Naive B cell (primary cell): ENCODE results near the gene LDAF1. TPM values are rescaled to one million over a fixed set of nuclear protein-coding genes. Genes with fewer than 3 reads are reported as not detected.
"Not testable (repeated sequence)": the region's sequence is repeated elsewhere in the genome, so short reads cannot be mapped to it uniquely, and the experiment has no call there.

Experiments
- ATAC-seq, 2 donors: fragments of 150-1000 bp; cut with Tn5 transposase; 2 replicates each; pipeline ENCODE4 v1.10.0; 2021; ENCODE audit warnings: low read depth in 2 of 2, mild to moderate bottlenecking in 2 of 2, moderate library complexity in 2 of 2
- DNase-seq: peaks from one replicate; pipeline ENCODE4 v3.0.0; 2022
- H3K27ac Mint-ChIP-seq, 6 donors: one replicate each; pipeline ENCODE4 v1.8.0; 2020 to 2022; ENCODE audit warnings: mild to moderate bottlenecking in 6 of 6, mixed read lengths in 6 of 6, moderate library complexity in 5 of 6, inconsistent platforms in 2 of 6
- H3K27me3 Mint-ChIP-seq, 3 donors: one replicate each; pipeline ENCODE4 v1.8.0; 2021 to 2022; ENCODE audit warnings: mixed read lengths in 3 of 3, mild to moderate bottlenecking in 1 of 3
- H3K36me3 Mint-ChIP-seq, 2 donors: one replicate each; pipeline ENCODE4 v1.8.0; 2020 to 2022; ENCODE audit warnings: mixed read lengths in 2 of 2, inconsistent platforms in 1 of 2, mild to moderate bottlenecking in 1 of 2
- H3K4me1 Mint-ChIP-seq, 3 donors: one replicate each; pipeline ENCODE4 v1.8.0; 2020 to 2022; ENCODE audit warnings: mixed read lengths in 3 of 3, inconsistent platforms in 1 of 3, mild to moderate bottlenecking in 1 of 3, moderate library complexity in 1 of 3
- H3K4me3 Mint-ChIP-seq, 8 donors: one replicate each; pipeline ENCODE4 v1.8.0; 2020 to 2022; ENCODE audit warnings: mild to moderate bottlenecking in 8 of 8, mixed read lengths in 8 of 8, moderate library complexity in 8 of 8, inconsistent platforms in 2 of 8
- H3K9me3 Mint-ChIP-seq, 7 donors: one replicate each; pipeline ENCODE4 v1.8.0; 2020 to 2022; ENCODE audit warnings: mixed read lengths in 7 of 7, mild to moderate bottlenecking in 5 of 7, inconsistent platforms in 2 of 7, moderate library complexity in 1 of 7
- polyA plus RNA-seq, 6 donors: library from polyadenylated mRNA; unstranded; fragments of 300-500 nt; fragmentation: Illumina TruSeq; gene quantifications; one replicate each; pipeline ENCODE4 v1.2.3, GENCODE V29; 2021; ENCODE audit warnings: low read depth in 6 of 6

Gene LDAF1
- polyA plus RNA-seq, 6 donors from 2014 or later: 18.3 to 30.6 (median 22.0) TPM

DNA sequence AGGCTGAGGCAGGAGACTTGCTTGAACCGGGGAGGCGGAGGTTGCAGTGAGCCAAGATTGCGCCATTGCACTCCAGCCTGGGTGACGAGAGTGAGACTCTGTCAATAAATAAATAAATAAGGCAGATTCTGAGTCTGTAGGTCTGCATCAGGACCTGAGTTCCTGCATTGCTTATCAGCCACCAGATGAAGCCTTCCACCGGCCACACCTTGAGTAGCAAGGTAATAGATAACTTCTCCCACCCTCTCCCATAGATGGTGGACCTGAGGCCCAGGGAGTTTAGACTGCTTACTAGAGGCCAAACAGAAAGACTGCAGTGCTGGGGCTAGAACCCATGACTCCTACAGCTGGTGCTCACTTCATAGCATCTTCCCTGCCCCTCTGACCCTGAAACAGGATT is 30.8 kb downstream of the LDAF1 start:
- H3K27me3 Mint-ChIP-seq: no peaks in the 10 kb centered on the region
- peaks cover 4 to 23% (median 15%) of the 10 kb centered on the region in 7 donors for H3K9me3 Mint-ChIP-seq
- H3K27ac Mint-ChIP-seq: no peak overlapping the region
- peaks cover 13 to 19% (median 16%) of the 10 kb centered on the region in 3 donors for H3K4me1 Mint-ChIP-seq
- H3K36me3 Mint-ChIP-seq: peaks cover 9% of the 10 kb centered on the region in 2 donors
- peak overlapping the region in 1 of 8 donors; percentile 89 for H3K4me3 Mint-ChIP-seq
- ATAC-seq (no peak), DNase-seq (no peak)

GRCh38 chr16:21190013-21190412 is 31.5 kb downstream of the LDAF1 start:
- Mint-ChIP-seq H3K4me3 (no peak overlapping the region), H3K27me3 (peaks cover 0 to 6% (median 3%) of the 10 kb centered on the region in 3 donors), H3K4me1 (peaks cover 12 to 15% (median 13%) of the 10 kb centered on the region in 3 donors), H3K36me3 (peaks cover 2% of the 10 kb centered on the region in 2 donors), H3K9me3 (peaks cover 0 to 16% (median 8%) of the 10 kb centered on the region in 7 donors), H3K27ac (no peak overlapping the region)
- no peak for ATAC-seq
- no peak for DNase-seq

DNA sequence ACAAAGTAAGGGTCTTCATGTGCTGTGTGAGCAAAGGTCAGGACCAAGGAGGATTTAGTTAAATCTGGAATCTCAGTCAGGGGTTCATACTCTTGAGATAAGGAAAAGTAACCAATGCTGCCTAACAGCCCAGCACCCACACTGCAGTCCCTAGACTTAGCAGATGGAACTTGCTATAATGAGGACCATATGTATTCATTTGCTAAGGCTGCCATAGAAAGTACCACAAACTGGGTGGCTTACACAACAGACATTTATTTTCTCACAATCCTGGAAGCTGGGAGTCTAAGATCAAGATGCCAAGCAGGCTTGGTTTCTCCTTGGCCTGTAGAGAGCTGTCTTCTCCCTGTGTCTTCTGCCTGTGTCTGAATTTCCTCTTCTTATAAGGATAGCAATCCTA is 32.1 kb downstream of the LDAF1 start:
- Mint-ChIP-seq H3K36me3 (no peaks in the 10 kb centered on the region), H3K9me3 (peaks cover 0 to 10% (median 5%) of the 10 kb centered on the region in 7 donors), H3K27ac (no peak overlapping the region), H3K4me1 (peaks cover 11 to 20% (median 15%) of the 10 kb centered on the region in 3 donors), H3K27me3 (peaks cover 0 to 7% (median 3%) of the 10 kb centered on the region in 3 donors), H3K4me3 (no peak overlapping the region)
- DNase-seq: no peak
- ATAC-seq: no peak

DNA sequence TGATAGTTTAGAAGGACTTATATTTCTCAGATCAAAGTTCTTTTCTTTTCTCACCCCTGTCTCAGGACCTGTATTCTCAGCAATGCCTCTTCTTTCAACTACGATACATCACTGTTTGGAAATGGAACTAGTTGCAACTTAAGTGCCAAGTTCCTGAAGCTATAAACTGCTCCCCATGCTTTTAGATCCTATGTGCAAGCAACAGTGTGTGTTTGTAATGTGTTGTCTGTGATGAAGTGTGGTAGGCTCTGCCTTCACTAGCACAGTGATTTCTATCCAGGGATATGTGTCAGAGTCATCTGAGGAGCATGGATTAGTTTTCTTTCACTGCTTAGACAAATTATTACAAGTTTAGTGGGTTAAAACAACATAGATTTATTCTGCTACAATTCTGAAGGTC is 34.5 kb downstream of the LDAF1 start:
- peaks cover 16 to 29% (median 24%) of the 10 kb centered on the region in 3 donors for H3K4me1 Mint-ChIP-seq
- peaks cover 0 to 6% (median 0%) of the 10 kb centered on the region in 7 donors for H3K9me3 Mint-ChIP-seq
- H3K27ac Mint-ChIP-seq: no peak overlapping the region
- ATAC-seq (no peak), DNase-seq (no peak)
- H3K27me3 Mint-ChIP-seq: peaks cover 5 to 8% (median 7%) of the 10 kb centered on the region in 3 donors
- H3K4me3 Mint-ChIP-seq: no peak overlapping the region
- no peaks in the 10 kb centered on the region for H3K36me3 Mint-ChIP-seq

GRCh38 chr16:21194771-21195301 is 36.4 kb downstream of the LDAF1 start:
- Mint-ChIP-seq H3K27ac (peak overlapping the region in 1 of 6 donors; percentile 39), H3K4me3 (no peak overlapping the region), H3K36me3 (no peaks in the 10 kb centered on the region), H3K27me3 (peaks cover 16 to 22% (median 21%) of the 10 kb centered on the region in 3 donors), H3K4me1 (peaks cover 7 to 22% (median 20%) of the 10 kb centered on the region in 3 donors), H3K9me3 (peaks cover 0 to 6% (median 0%) of the 10 kb centered on the region in 7 donors)
- no peak for ATAC-seq
- DNase-seq: no peak

GRCh38 chr16:21195330-21195729 is 36.9 kb downstream of the LDAF1 start:
- not testable (repeated sequence) for H3K9me3 Mint-ChIP-seq, H3K4me3 Mint-ChIP-seq, ATAC-seq

DNA sequence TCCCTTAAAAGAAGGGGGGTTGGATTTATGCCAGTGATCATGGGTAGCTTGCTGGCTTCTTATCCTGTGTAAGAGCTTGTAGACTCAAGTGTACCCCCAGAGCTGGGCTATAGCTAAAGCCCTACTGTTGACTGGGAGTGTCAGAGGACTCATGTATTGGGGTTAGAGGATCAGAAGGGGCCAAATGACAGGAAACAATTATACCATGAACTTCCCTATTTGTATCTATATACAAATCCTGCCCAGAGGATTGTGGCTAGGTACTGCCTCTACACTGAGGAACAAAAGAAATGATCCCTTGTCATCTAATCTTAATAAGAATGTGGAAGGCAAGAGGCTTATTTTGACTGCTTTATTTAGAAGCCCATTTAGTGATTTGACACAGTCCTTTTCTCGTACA is 38.6 kb downstream of the LDAF1 start:
- Mint-ChIP-seq H3K36me3 (no peaks in the 10 kb centered on the region), H3K27me3 (peaks cover 34 to 43% (median 36%) of the 10 kb centered on the region in 3 donors), H3K4me1 (peaks cover 7 to 22% (median 20%) of the 10 kb centered on the region in 3 donors), H3K4me3 (no peak overlapping the region), H3K9me3 (peaks cover 0 to 5% (median 0%) of the 10 kb centered on the region in 7 donors), H3K27ac (peak overlapping the region in 1 of 6 donors; percentile 16)
- peak; percentile 64 to 68 for ATAC-seq
- DNase-seq: no peak

More at GRCh38 chr16:21195330-21195729, 36.9 kb downstream of the LDAF1 start:
- H3K27me3 Mint-ChIP-seq: peaks cover 21 to 25% (median 24%) of the 10 kb centered on the region in 3 donors
- DNase-seq, H3K36me3 Mint-ChIP-seq: not testable (repeated sequence)
- peak overlapping the region in 1 of 6 donors; percentile 56 for H3K27ac Mint-ChIP-seq
- peaks cover 7 to 22% (median 20%) of the 10 kb centered on the region in 3 donors for H3K4me1 Mint-ChIP-seq

DNA sequence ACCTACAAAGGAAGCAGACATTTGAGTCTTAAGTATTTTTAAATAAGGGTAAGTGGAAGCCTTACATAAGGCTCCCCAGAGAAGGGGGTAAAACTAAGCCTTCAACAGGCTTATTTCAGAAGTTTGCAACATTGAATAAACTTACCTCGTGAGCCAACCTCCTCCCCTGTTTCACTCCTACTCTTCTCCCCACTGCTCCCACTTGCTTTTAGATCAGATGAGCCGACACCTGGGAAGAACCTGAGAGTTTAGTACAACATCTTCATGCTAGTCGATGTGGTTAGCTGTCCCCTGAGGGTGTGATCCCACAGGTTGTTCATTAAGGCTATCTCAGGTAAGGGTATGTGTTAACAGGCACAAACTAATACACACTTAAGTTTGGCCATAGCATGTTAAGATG is 39.1 kb downstream of the LDAF1 start:
- no peak overlapping the region for H3K27ac Mint-ChIP-seq
- peaks cover 7 to 22% (median 20%) of the 10 kb centered on the region in 3 donors for H3K4me1 Mint-ChIP-seq
- H3K36me3 Mint-ChIP-seq: no peaks in the 10 kb centered on the region
- no peak overlapping the region for H3K4me3 Mint-ChIP-seq
- H3K27me3 Mint-ChIP-seq: peaks cover 38 to 47% (median 39%) of the 10 kb centered on the region in 3 donors
- ATAC-seq (no peak), DNase-seq (no peak)
- H3K9me3 Mint-ChIP-seq: peaks cover 0 to 5% (median 0%) of the 10 kb centered on the region in 7 donors

GRCh38 chr16:21199607-21200218 is 41.2 kb downstream of the LDAF1 start:
- ATAC-seq: no peak
- H3K27me3 Mint-ChIP-seq: peaks cover 34 to 53% (median 38%) of the 10 kb centered on the region in 3 donors
- H3K27ac Mint-ChIP-seq: no peak overlapping the region
- H3K4me3 Mint-ChIP-seq: no peak overlapping the region
- peaks cover 7 to 18% (median 16%) of the 10 kb centered on the region in 3 donors for H3K4me1 Mint-ChIP-seq
- H3K36me3 Mint-ChIP-seq: no peaks in the 10 kb centered on the region
- no peaks in the 10 kb centered on the region for H3K9me3 Mint-ChIP-seq
- DNase-seq: no peak

GRCh38 chr16:21203155-21203797 is 44.8 kb downstream of the LDAF1 start:
- no peaks in the 10 kb centered on the region for H3K9me3 Mint-ChIP-seq
- no peaks in the 10 kb centered on the region for H3K36me3 Mint-ChIP-seq
- ATAC-seq (no peak), DNase-seq (no peak)
- peaks cover 30 to 54% (median 31%) of the 10 kb centered on the region in 3 donors for H3K27me3 Mint-ChIP-seq
- H3K4me1 Mint-ChIP-seq: no peaks in the 10 kb centered on the region
- H3K27ac Mint-ChIP-seq: no peak overlapping the region
- H3K4me3 Mint-ChIP-seq: no peak overlapping the region

- H3K27me3 Mint-ChIP-seq: peaks cover 17 to 57% (median 27%) of the 10 kb centered on the region in 3 donors
- no peak overlapping the region for H3K4me3 Mint-ChIP-seq
- no peaks in the 10 kb centered on the region for H3K4me1 Mint-ChIP-seq
- H3K27ac Mint-ChIP-seq: no peak overlapping the region
- DNase-seq (no peak), ATAC-seq (no peak)
- no peaks in the 10 kb centered on the region for H3K36me3 Mint-ChIP-seq
- H3K9me3 Mint-ChIP-seq: no peaks in the 10 kb centered on the region
These were observed 46.8 kb downstream of the LDAF1 start for GRCh38 chr16:21205303-21205702.

- DNase-seq (no peak), ATAC-seq (no peak)
- Mint-ChIP-seq H3K9me3 (no peaks in the 10 kb centered on the region), H3K27me3 (peaks cover 17 to 54% (median 18%) of the 10 kb centered on the region in 3 donors), H3K4me1 (no peaks in the 10 kb centered on the region), H3K27ac (no peak overlapping the region), H3K36me3 (no peaks in the 10 kb centered on the region), H3K4me3 (no peak overlapping the region)
These were observed 48.1 kb downstream of the LDAF1 start for GRCh38 chr16:21206550-21206949.

GRCh38 chr16:21208446-21209230 is 50.2 kb downstream of the LDAF1 start:
- H3K4me1 Mint-ChIP-seq: no peaks in the 10 kb centered on the region
- H3K27me3 Mint-ChIP-seq: peaks cover 15 to 43% (median 19%) of the 10 kb centered on the region in 3 donors
- no peaks in the 10 kb centered on the region for H3K36me3 Mint-ChIP-seq
- no peaks in the 10 kb centered on the region for H3K9me3 Mint-ChIP-seq
- no peak overlapping the region for H3K27ac Mint-ChIP-seq
- DNase-seq (no peak), ATAC-seq (no peak)
- no peak overlapping the region for H3K4me3 Mint-ChIP-seq
